ENCODE results near the gene SMU1. TPM values are rescaled to one million over a fixed set of nuclear protein-coding genes. Genes with fewer than 3 reads are reported as not detected.

The SMU1 gene
- total RNA-seq, 1 experiment from 2014 or later: 30.5 TPM

DNA sequence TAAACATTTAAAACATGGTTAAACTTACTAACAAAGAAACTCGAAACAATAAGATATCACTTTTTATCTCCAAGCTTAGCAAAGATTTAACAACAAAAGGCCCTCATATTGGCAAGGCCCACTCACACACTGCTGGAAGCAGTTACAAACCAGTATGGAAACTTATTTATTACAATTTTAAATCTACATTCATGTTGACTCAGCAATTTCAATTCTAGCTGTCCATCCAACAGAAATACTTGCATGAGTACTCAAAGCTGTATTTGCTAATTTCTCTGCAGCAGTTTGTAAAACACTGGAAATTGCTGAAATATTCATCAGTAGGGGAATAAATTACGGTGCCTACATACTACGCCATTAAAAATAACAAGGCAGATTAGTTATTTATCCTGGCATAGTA lies 54.2 kb downstream of the SMU1 start:
- ATAC-seq: no peak
- peaks cover 9 to 24% of the 10 kb centered on the region in 2 experiments for H3K4me1 ChIP-seq (ENCODE audit: control insufficient read depth in 1 of 2, insufficient read depth in 2 of 2, low read length in 2 of 2)
- no peak overlapping the region for H3K9ac ChIP-seq (ENCODE audit: low read length)
- H3K4me3 ChIP-seq (replicated peaks in 1 of 2; ENCODE audit: low read depth in 1 of 2, low read length in 2 of 2): no peak overlapping the region
- H3K27ac ChIP-seq (ENCODE audit: low read depth, low read length): no peak overlapping the region
- H3K4me2 ChIP-seq (ENCODE audit: low read length): no peak overlapping the region
- CTCF ChIA-PET: no interaction called here
- H3K27me3 ChIP-seq (ENCODE audit: insufficient read depth, low read length): no peaks in the 10 kb centered on the region
- peaks cover 16 to 19% of the 10 kb centered on the region in 2 experiments; a peak in 2 of 4 replicates for H3K36me3 ChIP-seq (ENCODE audit: control insufficient read depth in 1 of 2, insufficient read depth in 2 of 2, low read length in 2 of 2)
- no peaks in the 10 kb centered on the region for H3K9me2 ChIP-seq (ENCODE audit: insufficient read depth)
- DNase-seq (ENCODE audit: low read depth, low spot score): no peak
- POLR2A ChIA-PET: no interaction called here
- RAD21 ChIA-PET (ENCODE audit: low non-redundant PET in 1 of 2, low total read pairs in 2 of 2, uncharacterized antibody in 2 of 2, unreplicated experiment in 2 of 2): no interaction called here
- peaks cover 18% of the 10 kb centered on the region for H4K20me1 ChIP-seq (ENCODE audit: insufficient read depth)
- H3K79me2 ChIP-seq (ENCODE audit: insufficient read depth, low read length): peaks cover 87% of the 10 kb centered on the region
- intact Hi-C loops (cut with micrococcal nuclease): no loop called here
- BruUV-seq (replicated peaks): no TSS peak
- H3K9me3 ChIP-seq (ENCODE audit: control insufficient read depth in 1 of 2, insufficient read depth in 1 of 2, low read depth in 1 of 2, low read length in 2 of 2): no peaks in the 10 kb centered on the region
- no peak overlapping the region for H2AFZ ChIP-seq (ENCODE audit: low read depth, low read length, poor library complexity, severe bottlenecking)
- TF ChIP-seq CEBPB (IDR thresholded peaks at IDR 0.05; ENCODE audit: low read depth): no peak
- no peak for TF ChIP-seq ZBTB33 (IDR thresholded peaks at IDR 0.05; ENCODE audit: extremely low read depth, insufficient replicate concordance, low read length)
- TF ChIP-seq ZNF274 (IDR thresholded peaks at IDR 0.05; ENCODE audit: low read depth, low read length): no peak
- no peak for TF ChIP-seq POLR2A (IDR thresholded peaks at IDR 0.05; ENCODE audit: borderline replicate concordance, extremely low read depth, insufficient read depth, insufficient read length)
- no peak for TF ChIP-seq ELF1 (IDR thresholded peaks at IDR 0.05; ENCODE audit: borderline replicate concordance, low read depth)
- TF ChIP-seq JUND (IDR thresholded peaks at IDR 0.05): no peak
- TF ChIP-seq TCF7L2 (IDR thresholded peaks at IDR 0.05; ENCODE audit: borderline replicate concordance, extremely low read depth, insufficient read depth, insufficient read length): no peak
- TF ChIP-seq YY1 (IDR thresholded peaks at IDR 0.05; ENCODE audit: extremely low read depth, insufficient replicate concordance, low read depth, low read length): no peak
- no peak for TF ChIP-seq RAD21 (IDR thresholded peaks at IDR 0.05; ENCODE audit: low read depth)
- no peak for TF ChIP-seq REST (IDR thresholded peaks at IDR 0.05; ENCODE audit: low read depth)
- TF ChIP-seq EGR1 (IDR thresholded peaks at IDR 0.05; ENCODE audit: low read depth): no peak
- no peak for TF ChIP-seq SRF (IDR thresholded peaks at IDR 0.05; ENCODE audit: low read depth)
- TF ChIP-seq, protein P1, sequence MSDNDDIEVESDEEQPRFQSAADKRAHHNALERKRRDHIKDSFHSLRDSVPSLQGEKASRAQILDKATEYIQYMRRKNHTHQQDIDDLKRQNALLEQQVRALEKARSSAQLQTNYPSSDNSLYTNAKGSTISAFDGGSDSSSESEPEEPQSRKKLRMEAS (IDR thresholded peaks at IDR 0.05): no peak
- TF ChIP-seq CBX3 (IDR thresholded peaks at IDR 0.05; ENCODE audit: low read depth): no peak
- no peak for TF ChIP-seq SP1 (IDR thresholded peaks at IDR 0.05; ENCODE audit: low read depth)
- TF ChIP-seq EZH2phosphoT487 (IDR thresholded peaks at IDR 0.05; ENCODE audit: borderline replicate concordance): no peak

All from HCT116 (cell line).